Activated T-cell treated with anti-CD3 and anti-CD28 coated beads, Interleukin-2, amount 50 U/mL, for 24 hours (primary cell): ENCODE data around the gene KCTD11.

Experiments used
- DNase-seq: peaks from one replicate; pipeline ENCODE4 v3.0.0-alpha.2; 2020
- H3K27ac Mint-ChIP-seq: 2 replicates; pipeline ENCODE4 v1.8.0; 2020; ENCODE audit warnings: mild to moderate bottlenecking, mixed read lengths
- H3K27me3 Mint-ChIP-seq: 2 replicates; pipeline ENCODE4 v1.8.0; 2020; ENCODE audit warnings: mixed read lengths
- H3K36me3 Mint-ChIP-seq: 2 replicates; pipeline ENCODE4 v1.8.0; 2020; ENCODE audit warnings: low read depth, mixed read lengths
- H3K4me1 Mint-ChIP-seq: 2 replicates; pipeline ENCODE4 v1.8.0; 2020; ENCODE audit warnings: low read depth, mixed read lengths
- H3K4me3 Mint-ChIP-seq: 2 replicates; pipeline ENCODE4 v1.8.0; 2020; ENCODE audit warnings: mild to moderate bottlenecking, moderate library complexity, mixed read lengths
- H3K9me3 Mint-ChIP-seq: 2 replicates; pipeline ENCODE4 v1.8.0; 2020; ENCODE audit warnings: mixed read lengths

KCTD11 gene

DNA sequence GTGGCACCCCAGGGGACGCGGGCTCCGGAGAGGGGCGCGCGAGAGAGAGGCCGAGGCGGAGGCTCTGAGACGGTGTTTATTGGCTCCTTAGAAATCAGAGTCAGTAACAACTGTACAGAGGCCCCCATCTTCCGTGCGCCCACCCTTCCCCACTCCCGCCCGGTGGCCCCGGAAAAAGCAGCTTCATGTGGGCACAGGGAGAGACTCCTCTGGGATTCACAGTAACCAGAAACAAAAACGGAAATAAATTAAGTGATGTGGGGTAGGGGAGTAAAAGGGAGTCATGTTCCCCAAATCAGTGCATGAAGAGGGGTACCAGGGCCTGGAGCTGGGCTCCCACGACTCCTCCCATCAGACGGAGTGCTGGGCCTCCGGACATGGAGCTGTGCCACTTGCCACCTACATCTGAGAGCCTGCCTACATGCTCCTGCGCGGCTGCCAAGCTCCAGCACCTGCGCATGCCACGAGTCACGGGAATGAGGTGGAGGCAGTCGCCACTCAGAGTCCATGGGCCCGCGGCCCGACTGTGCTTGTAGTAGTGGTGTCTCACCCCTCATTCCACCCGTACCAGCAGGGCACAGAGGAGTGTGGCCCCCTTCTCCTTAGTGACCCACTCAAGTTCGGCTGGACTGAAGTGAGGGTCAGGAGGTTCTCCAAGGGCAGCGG lies 36.3 kb upstream of the KCTD11 start:
- peak overlapping the region; percentile 83 for H3K4me3 Mint-ChIP-seq
- peak; percentile 37 for DNase-seq
- H3K27ac Mint-ChIP-seq: peak overlapping the region; percentile 94
- H3K9me3 Mint-ChIP-seq: no peaks in the 10 kb centered on the region
- H3K27me3 Mint-ChIP-seq: no peaks in the 10 kb centered on the region
- H3K36me3 Mint-ChIP-seq: peaks cover 94% of the 10 kb centered on the region
- H3K4me1 Mint-ChIP-seq: peaks cover 45% of the 10 kb centered on the region

DNA sequence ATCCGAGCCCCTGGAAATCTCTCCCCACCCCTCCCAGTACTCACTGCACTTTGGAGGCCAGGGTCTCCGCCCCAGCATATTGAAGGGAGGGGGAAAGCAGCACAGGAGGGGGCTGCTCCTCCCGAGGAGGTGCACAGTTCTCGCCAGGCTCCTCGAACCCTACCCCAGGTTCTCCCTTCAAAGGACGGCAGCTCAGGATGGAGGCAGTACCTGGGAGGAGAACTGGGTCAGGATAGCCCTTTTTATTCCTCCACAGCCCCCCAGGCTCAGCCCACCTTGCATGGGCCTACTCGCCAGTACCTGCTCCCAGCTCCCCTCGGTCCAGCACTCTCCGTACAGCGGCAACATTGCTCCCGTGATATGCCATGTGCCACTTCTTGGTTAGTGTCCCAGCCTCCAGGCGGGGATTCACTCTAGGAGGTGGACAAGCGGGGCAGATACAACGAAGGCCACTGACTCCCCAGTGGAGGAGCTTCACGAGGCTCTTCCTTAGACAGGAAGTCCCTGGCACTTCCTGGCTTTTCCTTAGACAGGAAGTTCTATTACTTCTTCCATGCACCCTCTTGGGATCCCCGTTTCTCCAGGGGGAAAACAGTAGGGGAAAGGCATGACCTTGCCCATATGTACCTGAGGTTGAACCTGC lies 34.7 kb upstream of the KCTD11 start:
- Mint-ChIP-seq H3K27ac (peak overlapping the region; percentile 73), H3K4me1 (peaks cover 33% of the 10 kb centered on the region), H3K4me3 (no peak overlapping the region), H3K9me3 (no peaks in the 10 kb centered on the region), H3K36me3 (peaks cover 94% of the 10 kb centered on the region), H3K27me3 (no peaks in the 10 kb centered on the region)
- DNase-seq: no peak

DNA sequence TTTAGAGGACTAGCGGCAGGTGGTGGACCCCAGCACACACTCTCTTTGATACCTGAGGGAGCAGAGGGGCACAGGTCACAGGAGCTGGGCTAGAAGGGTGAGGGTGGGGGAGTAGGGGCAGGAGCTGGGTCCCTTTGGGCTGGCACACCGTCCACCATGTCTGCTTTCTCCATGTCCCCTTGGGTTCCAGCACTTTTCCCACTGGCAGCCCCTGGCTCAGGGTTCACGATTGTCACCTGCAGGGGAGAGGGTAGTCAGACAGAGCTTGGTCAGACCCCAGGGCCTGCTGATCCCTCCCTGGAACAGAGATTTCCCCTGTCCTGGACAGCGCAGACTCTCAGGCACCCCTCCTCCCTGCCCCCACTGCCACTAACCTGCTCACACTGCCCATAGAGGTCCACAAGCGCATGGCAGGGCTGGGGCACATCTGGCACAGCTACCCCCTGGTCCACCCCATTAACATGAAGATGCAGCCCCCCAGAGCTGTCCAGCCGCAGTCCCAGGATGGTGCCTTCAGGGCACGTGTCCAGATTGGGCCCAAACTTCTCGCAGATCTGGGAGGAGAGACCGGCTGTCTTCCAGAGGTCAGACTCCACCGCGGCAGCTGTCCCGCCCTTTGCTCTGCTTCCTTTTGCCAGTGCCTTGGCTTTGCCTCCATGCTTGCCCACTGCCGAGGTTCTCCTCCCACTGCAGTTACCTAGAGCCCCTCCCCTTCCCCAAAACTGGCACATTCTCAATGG lies 33.7 kb upstream of the KCTD11 start:
- DNase-seq: no peak
- Mint-ChIP-seq H3K4me1 (peaks cover 23% of the 10 kb centered on the region), H3K4me3 (no peak overlapping the region), H3K36me3 (peaks cover 94% of the 10 kb centered on the region), H3K27ac (peak overlapping the region; percentile 73), H3K9me3 (no peaks in the 10 kb centered on the region), H3K27me3 (no peaks in the 10 kb centered on the region)

DNA sequence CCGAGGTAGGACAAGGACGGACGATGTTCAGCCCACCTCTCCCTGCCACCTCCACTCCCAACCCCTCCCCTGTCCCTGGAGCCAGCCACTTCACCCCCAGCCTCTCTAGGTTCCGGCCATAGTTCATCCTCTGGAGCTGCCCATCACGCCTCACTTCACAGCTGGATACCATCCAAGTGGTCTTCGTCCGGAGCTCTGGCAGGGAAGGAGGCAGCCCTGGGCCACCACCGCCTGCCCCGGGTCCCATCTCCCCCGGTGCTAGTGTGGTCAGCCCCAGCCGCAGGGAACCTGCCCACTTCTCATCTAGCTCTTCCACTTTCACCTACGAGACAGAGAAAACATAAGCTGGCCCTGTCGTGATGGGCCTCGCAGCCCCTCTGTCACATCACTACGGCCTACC lies 30.5 kb upstream of the KCTD11 start:
- H3K4me1 Mint-ChIP-seq: peaks cover 7% of the 10 kb centered on the region
- peaks cover 96% of the 10 kb centered on the region for H3K36me3 Mint-ChIP-seq
- peak overlapping the region; percentile 69 for H3K27ac Mint-ChIP-seq
- H3K27me3 Mint-ChIP-seq: no peaks in the 10 kb centered on the region
- no peaks in the 10 kb centered on the region for H3K9me3 Mint-ChIP-seq
- H3K4me3 Mint-ChIP-seq: no peak overlapping the region
- DNase-seq: no peak

DNA sequence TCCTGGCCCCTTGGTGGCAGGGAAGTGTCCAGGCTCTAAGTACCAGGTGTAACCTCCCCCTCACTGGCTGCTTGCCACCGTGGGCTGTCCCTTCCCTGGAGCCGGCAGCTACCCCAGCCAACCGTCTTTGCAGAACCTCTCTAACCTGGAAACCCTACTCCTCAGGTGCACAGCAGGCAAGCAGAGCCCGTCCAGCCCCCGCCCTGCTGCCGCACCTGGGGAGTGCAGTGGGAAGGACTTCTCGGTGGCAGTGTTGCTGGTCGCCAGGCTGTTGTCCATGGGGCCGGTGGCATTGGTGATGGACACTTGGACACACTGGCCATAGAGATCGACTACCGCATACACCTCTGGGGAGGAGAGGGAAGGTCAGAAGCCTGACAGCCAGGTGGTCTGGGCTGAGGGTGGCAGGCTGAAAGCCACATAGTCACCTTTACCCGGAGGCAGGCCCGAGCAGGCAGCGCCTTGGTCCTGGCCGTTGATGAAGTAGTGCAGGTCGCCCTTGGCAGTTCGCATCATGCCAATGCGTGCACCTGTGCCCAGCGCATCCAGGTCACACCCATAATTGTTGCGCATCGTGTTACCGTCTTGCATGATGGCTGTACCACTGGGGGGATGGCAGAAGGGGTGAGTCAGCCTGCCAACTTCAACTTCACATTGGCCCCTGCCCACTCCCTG lies 29.3 kb upstream of the KCTD11 start:
- no peak overlapping the region for H3K4me3 Mint-ChIP-seq
- no peak for DNase-seq
- no peaks in the 10 kb centered on the region for H3K27me3 Mint-ChIP-seq
- peaks cover 16% of the 10 kb centered on the region for H3K4me1 Mint-ChIP-seq
- H3K36me3 Mint-ChIP-seq: peaks cover 96% of the 10 kb centered on the region
- peak overlapping the region; percentile 47 for H3K27ac Mint-ChIP-seq
- no peaks in the 10 kb centered on the region for H3K9me3 Mint-ChIP-seq

DNA sequence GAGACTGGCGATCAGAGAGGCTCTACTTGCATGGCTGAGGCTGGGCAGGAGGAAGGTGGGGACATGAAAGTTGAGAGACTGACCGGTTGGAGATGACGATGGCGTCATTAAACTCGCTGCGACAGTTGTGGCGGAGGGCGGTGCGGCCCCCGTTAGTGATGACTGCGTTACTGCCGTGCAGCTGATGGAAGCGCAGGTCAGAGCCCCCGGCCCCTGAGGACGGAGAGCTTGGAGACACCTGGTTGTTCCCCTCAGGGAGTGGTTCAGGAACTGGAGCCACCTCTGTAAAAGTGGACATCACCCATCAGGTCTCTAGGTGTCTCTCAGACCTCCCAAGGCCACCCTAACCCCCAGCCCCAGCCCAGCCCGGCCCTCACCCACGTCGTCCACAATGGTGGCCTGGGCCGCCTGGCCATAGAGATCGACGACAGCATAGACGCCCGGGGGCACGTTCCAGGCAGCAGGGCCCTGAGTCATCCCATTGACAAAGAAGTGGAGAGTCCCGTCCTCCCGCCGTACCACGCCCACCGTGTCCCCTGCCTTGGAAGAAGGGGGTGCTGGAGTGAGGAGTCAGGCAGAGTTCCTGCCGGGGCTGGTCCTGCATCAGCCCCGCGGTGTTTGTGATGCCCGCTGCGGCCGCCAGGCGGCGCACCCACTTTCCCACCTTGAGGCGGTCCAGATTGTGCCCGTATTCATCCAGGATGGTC lies 28.1 kb upstream of the KCTD11 start:
- peak; percentile 79 for DNase-seq
- Mint-ChIP-seq H3K27ac (peak overlapping the region; percentile 55), H3K4me3 (no peak overlapping the region), H3K36me3 (peaks cover 92% of the 10 kb centered on the region), H3K4me1 (peaks cover 28% of the 10 kb centered on the region), H3K9me3 (no peaks in the 10 kb centered on the region), H3K27me3 (no peaks in the 10 kb centered on the region)

DNA sequence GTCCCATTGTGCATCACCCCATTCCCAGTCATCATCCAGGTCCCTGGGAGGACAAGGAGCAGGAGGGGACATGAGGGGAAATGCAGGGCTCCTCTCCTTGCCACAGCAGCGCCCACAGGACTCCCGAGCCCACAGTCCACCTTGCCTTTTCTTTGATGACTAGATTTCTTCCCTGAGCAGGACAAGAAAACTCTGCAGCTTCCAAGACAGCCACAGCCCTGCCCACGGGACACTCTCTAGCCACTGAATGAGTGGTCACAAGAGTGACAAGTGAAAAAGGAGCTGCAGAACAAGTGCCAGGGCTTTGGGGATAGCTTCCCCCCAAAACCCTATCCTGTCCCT lies 27.6 kb upstream of the KCTD11 start:
- Mint-ChIP-seq H3K27ac (no peak overlapping the region), H3K9me3 (no peaks in the 10 kb centered on the region), H3K36me3 (peaks cover 87% of the 10 kb centered on the region), H3K27me3 (no peaks in the 10 kb centered on the region), H3K4me3 (no peak overlapping the region), H3K4me1 (peaks cover 28% of the 10 kb centered on the region)
- DNase-seq: no peak

DNA sequence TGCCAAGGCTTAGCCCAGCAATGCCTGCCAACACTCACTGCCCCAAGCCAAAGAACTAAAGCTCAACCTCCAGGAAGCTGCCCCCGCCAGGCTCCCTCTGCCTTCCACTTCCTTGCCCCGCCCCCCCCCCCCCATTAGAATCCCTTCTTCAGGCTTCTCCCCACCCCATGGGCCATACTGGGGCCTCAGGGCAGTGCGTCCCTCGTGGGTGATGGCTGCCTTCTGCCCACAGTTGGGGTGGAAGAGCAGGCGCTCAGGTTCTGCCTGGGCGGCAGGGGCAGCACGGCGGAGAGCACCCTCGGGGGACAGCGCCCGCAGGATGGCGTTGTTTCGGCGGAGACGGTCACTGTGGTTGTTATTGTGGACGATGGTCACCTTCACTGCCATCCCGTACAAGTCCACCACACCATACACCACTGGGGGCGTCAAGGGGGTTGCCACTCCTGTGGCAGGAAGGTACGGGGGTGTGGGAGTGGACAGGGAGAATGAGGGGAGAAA lies 26.9 kb upstream of the KCTD11 start:
- Mint-ChIP-seq H3K27me3 (no peaks in the 10 kb centered on the region), H3K27ac (no peak overlapping the region), H3K36me3 (peaks cover 87% of the 10 kb centered on the region), H3K4me3 (no peak overlapping the region), H3K4me1 (peaks cover 30% of the 10 kb centered on the region), H3K9me3 (no peaks in the 10 kb centered on the region)
- no peak for DNase-seq

DNA sequence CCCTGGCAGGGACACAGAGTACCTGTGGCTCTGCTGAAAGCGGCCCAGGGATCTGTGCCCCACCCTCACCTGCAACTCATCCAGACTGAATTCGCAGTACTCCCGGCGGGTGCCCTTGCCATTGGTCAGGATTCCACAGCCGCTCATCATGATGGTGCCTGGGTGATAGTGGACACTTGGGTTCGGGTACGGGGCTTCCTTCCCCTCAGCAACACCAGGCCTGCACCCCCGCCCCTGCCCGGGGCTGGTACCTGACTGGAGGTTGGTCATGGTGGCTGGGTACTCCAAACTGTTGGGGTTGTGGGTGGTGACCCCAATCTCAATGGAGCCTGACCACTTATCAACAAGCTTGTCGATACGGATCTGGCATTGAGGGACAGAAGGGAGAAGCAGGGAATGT lies 25.8 kb upstream of the KCTD11 start:
- no peak for DNase-seq
- no peaks in the 10 kb centered on the region for H3K9me3 Mint-ChIP-seq
- H3K27me3 Mint-ChIP-seq: no peaks in the 10 kb centered on the region
- peaks cover 39% of the 10 kb centered on the region for H3K4me1 Mint-ChIP-seq
- no peak overlapping the region for H3K27ac Mint-ChIP-seq
- peak overlapping the region; percentile 12 for H3K4me3 Mint-ChIP-seq
- peaks cover 76% of the 10 kb centered on the region for H3K36me3 Mint-ChIP-seq

DNA sequence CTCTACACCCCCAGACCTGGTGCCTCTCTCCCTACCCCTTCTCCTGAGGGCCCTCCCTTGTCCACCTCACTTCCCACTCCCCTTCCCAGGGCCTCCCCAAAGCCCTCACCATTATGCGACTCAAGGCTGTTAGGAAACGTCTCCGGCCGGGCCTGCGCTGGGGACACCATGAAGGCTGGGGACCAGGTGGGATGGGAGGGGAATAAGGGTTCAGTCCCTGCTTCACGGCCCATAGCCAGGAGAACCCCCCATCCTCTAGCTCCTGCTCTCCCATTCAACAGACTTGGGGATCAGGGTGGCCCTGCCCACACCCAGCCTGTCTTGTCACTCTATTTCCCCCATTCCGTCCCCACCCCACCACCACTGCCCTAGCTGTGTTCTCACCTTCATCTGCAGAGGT lies 24.9 kb upstream of the KCTD11 start:
- no peak overlapping the region for H3K4me3 Mint-ChIP-seq
- peaks cover 43% of the 10 kb centered on the region for H3K4me1 Mint-ChIP-seq
- H3K27me3 Mint-ChIP-seq: no peaks in the 10 kb centered on the region
- DNase-seq: no peak
- H3K27ac Mint-ChIP-seq: peak overlapping the region; percentile 93
- peaks cover 67% of the 10 kb centered on the region for H3K36me3 Mint-ChIP-seq
- no peaks in the 10 kb centered on the region for H3K9me3 Mint-ChIP-seq

DNA sequence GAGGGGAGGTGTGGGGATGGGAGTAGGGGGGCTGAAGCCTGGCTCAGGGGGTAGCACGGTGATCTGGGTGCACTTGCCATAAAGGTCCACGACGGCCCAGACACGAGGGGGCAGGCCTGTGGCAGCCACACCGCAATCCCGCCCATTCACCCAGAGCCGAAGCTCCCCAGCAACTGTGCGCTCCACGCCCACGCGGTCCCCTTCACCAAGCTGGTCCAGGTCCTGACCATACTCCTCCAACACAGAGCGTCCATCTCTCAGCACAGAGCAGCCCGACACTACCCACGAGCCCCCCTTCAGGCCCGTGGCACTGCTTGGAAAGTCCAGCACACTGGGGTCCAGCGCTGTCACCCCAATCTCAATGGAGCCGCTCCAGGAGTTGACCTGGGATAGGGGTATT lies 24.5 kb upstream of the KCTD11 start:
- peaks cover 63% of the 10 kb centered on the region for H3K36me3 Mint-ChIP-seq
- H3K27ac Mint-ChIP-seq: peak overlapping the region; percentile 93
- H3K4me1 Mint-ChIP-seq: peaks cover 47% of the 10 kb centered on the region
- DNase-seq: no peak
- no peaks in the 10 kb centered on the region for H3K27me3 Mint-ChIP-seq
- H3K4me3 Mint-ChIP-seq: peak overlapping the region; percentile 97
- no peaks in the 10 kb centered on the region for H3K9me3 Mint-ChIP-seq

DNA sequence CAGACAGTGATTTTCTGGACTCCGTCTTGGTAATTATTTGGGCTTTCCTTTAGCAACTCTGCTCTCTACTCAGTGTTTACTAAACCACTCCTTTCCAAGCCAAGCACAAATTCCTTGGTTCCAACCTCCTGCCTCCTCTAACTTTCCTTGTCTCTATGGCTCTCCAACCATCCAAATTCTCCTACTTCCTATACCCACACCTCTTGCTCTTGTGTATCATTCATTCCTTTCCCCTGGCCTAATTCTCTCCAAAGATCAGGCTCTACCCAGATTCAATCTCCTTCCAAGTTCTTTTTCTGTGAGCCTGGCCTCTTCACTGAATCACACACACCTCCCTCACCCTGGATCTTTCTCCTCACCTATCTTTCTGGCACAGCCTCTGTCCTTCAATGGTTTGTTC lies 24.0 kb upstream of the KCTD11 start:
- DNase-seq: no peak
- Mint-ChIP-seq H3K36me3 (peaks cover 58% of the 10 kb centered on the region), H3K4me3 (peak overlapping the region; percentile 97), H3K4me1 (peaks cover 51% of the 10 kb centered on the region), H3K27me3 (no peaks in the 10 kb centered on the region), H3K9me3 (no peaks in the 10 kb centered on the region), H3K27ac (peak overlapping the region; percentile 93)

DNA sequence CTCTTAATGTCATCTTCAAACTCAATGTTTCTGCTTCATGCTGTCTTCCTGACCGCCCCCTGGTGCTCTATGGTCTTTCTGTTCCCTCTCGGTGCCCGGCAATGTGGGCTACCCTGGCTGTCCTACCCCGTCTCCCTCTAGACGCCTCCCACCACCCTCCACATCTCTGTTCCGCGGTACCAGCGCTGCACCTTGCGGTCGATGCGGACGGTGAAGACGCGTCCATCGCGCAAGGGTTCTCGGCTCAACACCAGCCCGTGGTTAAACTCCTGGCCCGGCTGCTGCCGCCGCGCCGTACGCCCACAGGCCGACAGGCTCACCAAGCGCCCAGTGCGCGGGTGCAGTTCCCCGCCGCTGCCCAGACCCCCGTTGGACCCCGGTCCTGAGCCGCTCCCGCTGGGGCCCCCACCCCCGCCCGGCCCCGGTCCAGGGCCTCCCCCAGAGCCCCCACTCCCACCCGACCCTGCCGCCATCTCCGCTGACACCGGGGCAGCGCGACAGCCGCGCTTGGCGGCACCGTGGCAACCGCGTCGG lies 23.1 kb upstream of the KCTD11 start, which contains the start of gene NEURL4:
TSS of gene NEURL4 (minus strand) at position 496 of the 534 bp plus-strand sequence. CDS start at position 473, 23 bp downstream.
- no peaks in the 10 kb centered on the region for H3K9me3 Mint-ChIP-seq
- H3K27ac Mint-ChIP-seq: peak within 1 kb of the TSS; percentile 98
- H3K36me3 Mint-ChIP-seq: peaks cover 49% of the 10 kb centered on the region
- peak within 1 kb of the TSS; percentile 97 for H3K4me3 Mint-ChIP-seq
- DNase-seq: no peak
- no peaks in the 10 kb centered on the region for H3K27me3 Mint-ChIP-seq
- peaks cover 56% of the 10 kb centered on the region for H3K4me1 Mint-ChIP-seq
